ENCODE data around the gene GUCY2C.

The GUCY2C gene

DNA sequence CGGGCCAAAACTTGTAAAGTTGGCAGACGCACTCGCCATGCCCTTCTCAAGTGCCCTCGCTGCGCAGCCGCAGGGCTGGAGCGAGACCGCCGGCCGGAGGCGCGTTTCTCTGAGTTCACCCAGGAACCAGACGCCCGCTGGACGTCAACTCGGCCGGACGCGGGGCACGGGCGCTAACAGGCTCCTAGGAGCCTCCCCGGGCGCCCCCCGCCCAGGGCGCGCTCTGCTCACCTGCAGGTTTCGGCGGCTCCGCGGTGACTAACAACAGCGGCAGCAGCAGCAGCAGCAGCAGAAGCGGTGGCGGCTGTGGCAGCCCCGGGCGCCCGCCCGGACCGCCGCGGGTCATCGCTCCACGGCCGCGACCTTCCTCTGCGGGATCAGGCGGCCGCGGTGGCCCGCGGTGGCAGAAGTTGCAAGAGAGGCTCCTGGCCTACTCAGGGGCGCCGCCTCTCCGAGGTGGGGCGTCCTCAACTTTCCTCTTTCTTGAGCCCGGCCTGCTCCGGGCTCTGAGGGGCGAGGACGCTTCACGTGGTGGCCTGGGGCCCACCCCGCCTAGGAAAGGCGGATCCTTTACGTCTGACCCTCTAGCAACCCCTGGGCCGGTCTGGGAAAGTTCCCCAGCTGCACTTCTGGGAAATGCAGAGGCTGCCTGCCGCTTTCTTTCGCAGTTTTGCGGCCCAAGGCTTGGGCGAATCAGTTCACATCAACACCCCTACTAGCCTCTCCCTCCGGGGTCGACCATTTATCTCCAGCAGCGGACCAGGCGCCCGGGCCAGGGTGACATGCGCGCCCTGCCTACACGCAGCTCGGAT is 128.8 kb downstream of the GUCY2C start, which contains the start of gene PLBD1:
PLBD1 (minus strand) TSS at position 533 of the 812 bp plus-strand sequence; CDS start at position 346, 187 bp downstream.
- DNase-seq, result peak; percentile 4

DNA sequence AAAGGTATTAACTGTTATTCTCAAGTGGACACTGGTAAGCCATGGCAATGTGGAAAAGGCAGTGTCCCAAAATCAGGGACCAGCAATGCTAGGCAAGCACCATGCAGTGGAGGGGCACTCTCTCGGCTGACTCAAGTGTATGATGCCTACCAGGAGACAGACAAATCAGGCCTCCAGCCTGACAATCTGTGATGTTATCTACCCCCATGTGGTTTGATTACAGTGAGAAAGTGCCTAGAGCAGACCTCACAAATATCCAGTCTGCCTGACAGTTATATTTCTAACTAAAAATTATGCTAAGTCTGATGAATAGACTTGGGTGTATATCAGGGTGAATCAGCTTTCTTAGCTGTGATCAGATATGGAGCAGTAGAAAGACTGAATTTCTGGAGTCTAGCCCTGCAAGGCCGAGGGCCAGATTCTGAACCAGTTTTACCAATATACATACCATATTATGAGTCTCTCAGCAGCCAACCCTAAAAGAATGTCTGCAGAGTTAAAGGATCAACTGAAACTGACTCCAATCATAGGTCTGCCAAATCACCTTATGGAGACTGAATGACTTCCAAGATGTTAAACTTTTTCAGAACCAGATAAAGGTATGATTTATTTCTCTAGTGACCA is 132.0 kb downstream of the GUCY2C start:
- no peak for DNase-seq

DNA sequence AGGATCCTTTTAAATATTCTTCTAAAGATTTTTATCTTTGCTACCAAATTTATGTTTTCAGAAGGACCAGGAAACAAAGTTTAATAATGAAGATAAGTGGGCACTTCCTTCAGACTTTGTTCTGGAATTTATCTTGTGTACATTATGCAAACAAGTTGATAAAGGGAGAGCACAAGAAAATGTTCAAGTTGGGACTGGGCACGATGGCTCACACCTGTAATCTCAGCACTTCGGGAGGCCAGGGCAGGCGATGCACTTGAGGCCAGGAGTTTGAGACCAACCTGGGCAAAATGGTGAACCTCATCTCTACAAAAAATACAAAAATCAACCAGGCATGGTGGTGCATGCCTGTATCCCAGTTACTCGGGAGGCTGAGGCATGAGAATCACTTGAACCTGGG is 133.4 kb downstream of the GUCY2C start:
- DNase-seq, result no peak
